Measurements from ENCODE around the gene EIF4G2. TPM values are rescaled to one million over a fixed set of nuclear protein-coding genes. Genes with fewer than 3 reads are reported as not detected.

Gene EIF4G2
- total and polyA plus RNA-seq, 2 of the 8 experiments (the other 6 are each of a cell fraction or from before 2014, with no cell fraction given) = 438 to 964 TPM

DNA sequence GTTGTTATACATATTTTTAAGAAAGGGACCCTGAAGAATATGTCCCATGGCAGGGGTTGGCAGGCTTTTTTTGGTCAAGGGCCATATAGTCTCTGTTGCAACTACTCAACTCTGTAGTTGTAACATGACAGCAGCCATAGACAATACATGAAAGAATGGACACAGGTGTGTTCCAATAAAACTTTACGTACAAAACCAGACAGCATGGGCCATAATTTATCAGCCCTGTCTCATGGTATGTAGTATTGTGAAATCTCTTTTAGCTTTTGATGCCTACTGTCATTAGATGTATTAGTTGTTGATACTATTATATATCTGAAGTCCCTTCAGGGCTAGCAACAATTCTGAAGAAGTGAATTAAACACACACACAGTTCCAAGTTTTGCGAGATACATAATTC is 46.6 kb upstream of the EIF4G2 start:
- Histone ChIP-seq H3K4me3 (ENCODE audit: extremely low read depth in 1 of 4, insufficient read depth in 2 of 4, low read depth in 3 of 4, low read length in 4 of 4) (no peak overlapping the region), H3K27me3 (replicated peaks in 1 of 4; ENCODE audit: control insufficient read depth in 3 of 4, extremely low read depth in 1 of 4, insufficient read depth in 3 of 4, low read length in 3 of 4) (no peaks in the 10 kb centered on the region), H3K9me3 (ENCODE audit: insufficient read depth in 2 of 2, low read depth in 1 of 2, low read length in 1 of 2) (no peaks in the 10 kb centered on the region), H3K4me2 (ENCODE audit: insufficient read depth in 1 of 2, low read depth in 2 of 2, low read length in 2 of 2) (no peak overlapping the region; a peak in 1 of 4 replicates), H3K36me3 (ENCODE audit: control insufficient read depth in 2 of 4, insufficient read depth in 4 of 4, low read length in 3 of 4) (peaks cover 9 to 39% (median 27%) of the 10 kb centered on the region in 4 experiments), H2AFZ (ENCODE audit: low read length) (no peak overlapping the region), H3K27ac (ENCODE audit: low read depth, low read length) (no peak overlapping the region), H2BK5ac (ENCODE audit: low read depth, low read length) (no peak overlapping the region), H3K4ac (replicated peaks; ENCODE audit: insufficient read length, low read depth, low read length) (no peak overlapping the region), H3K4me1 (replicated peaks in 1 of 4; ENCODE audit: control insufficient read depth in 3 of 4, insufficient read depth in 4 of 4, low read length in 3 of 4) (peaks cover 0 to 8% (median 2%) of the 10 kb centered on the region in 4 experiments; a peak in 3 of 7 replicates), H2BK12ac (ENCODE audit: low read depth, low read length) (no peak overlapping the region), H3K14ac (ENCODE audit: insufficient read length) (no peak overlapping the region), H3K23me2 (ENCODE audit: low read depth, low read length) (peaks cover 7% of the 10 kb centered on the region), H2BK20ac (ENCODE audit: low read length) (no peak overlapping the region), H4K5ac (ENCODE audit: insufficient read length, low read depth, low read length) (no peak overlapping the region), H3K79me1 (ENCODE audit: low read depth, low read length) (no peaks in the 10 kb centered on the region; the same call in 1 of the 2 replicates), H3K9ac (replicated peaks in 1 of 4; ENCODE audit: extremely low read depth in 1 of 4, low read depth in 3 of 4, low read length in 3 of 4) (no peak overlapping the region), H2BK15ac (ENCODE audit: low read length) (no peak overlapping the region), H2BK120ac (replicated peaks; ENCODE audit: low read depth, low read length) (no peak overlapping the region), H3K18ac (ENCODE audit: extremely low read depth, low read length) (no peak overlapping the region), H3K56ac (replicated peaks; ENCODE audit: insufficient read length, low read depth, low read length) (no peak overlapping the region), H3K23ac (ENCODE audit: insufficient read length) (no peak overlapping the region), H2AK5ac (ENCODE audit: low read depth, low read length) (no peak overlapping the region), H4K8ac (ENCODE audit: extremely low read depth, insufficient read depth, low read length) (no peak overlapping the region), H4K20me1 (replicated peaks in 1 of 2; ENCODE audit: control insufficient read depth in 1 of 2, insufficient read depth in 2 of 2, low read length in 2 of 2) (peaks cover 0 to 6% of the 10 kb centered on the region in 2 experiments), H4K91ac (replicated peaks; ENCODE audit: insufficient read length, low read length) (no peak overlapping the region), H3K79me2 (ENCODE audit: control insufficient read depth in 1 of 2, insufficient read depth in 2 of 2, low read length in 2 of 2) (peaks cover 7 to 37% of the 10 kb centered on the region in 2 experiments)
- 90% methylated on average over 2 of the region's 2 CpGs; no CpG with 5 or more reads in 1 of the 2 experiments for WGBS, 2 experiments (ENCODE audit: extremely low coverage in 1 of 2, insufficient coverage in 1 of 2, insufficient read length in 1 of 2, insufficient replicate concordance in 2 of 2, low coverage in 1 of 2, low lambda C conversion rate in 2 of 2, missing lambda C conversion rate in 1 of 2)
- ChIA-PET CTCF (ENCODE audit: partially characterized antibody) (interaction anchor here (1.9 kb wide), 1 partner anchor 62 kb away, joined by 6 read pairs; no protein-coding TSS in a partner anchor), POLR2A (ENCODE audit: partially characterized antibody) (interaction anchor here (1.7 to 6.7 kb wide), 3 partner anchors 17 to 55 kb away, joined by 3 to 144 read pairs (median 5); partner anchors contain the start of gene EIF4G2)
- no peak for FAIRE-seq
- DNase-seq (ENCODE audit: low read depth in 1 of 2, low spot score in 2 of 2) = no peak
- no peak for TF ChIP-seq SP4 (IDR thresholded peaks at IDR 0.05; ENCODE audit: low read length)
- TF ChIP-seq, protein P1, sequence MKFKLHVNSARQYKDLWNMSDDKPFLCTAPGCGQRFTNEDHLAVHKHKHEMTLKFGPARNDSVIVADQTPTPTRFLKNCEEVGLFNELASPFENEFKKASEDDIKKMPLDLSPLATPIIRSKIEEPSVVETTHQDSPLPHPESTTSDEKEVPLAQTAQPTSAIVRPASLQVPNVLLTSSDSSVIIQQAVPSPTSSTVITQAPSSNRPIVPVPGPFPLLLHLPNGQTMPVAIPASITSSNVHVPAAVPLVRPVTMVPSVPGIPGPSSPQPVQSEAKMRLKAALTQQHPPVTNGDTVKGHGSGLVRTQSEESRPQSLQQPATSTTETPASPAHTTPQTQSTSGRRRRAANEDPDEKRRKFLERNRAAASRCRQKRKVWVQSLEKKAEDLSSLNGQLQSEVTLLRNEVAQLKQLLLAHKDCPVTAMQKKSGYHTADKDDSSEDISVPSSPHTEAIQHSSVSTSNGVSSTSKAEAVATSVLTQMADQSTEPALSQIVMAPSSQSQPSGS (IDR thresholded peaks at IDR 0.05; ENCODE audit: low read length) = no peak
- TF ChIP-seq KDM4A (IDR thresholded peaks at IDR 0.05; ENCODE audit: low read depth, low read length, severe bottlenecking) = no peak
- TF ChIP-seq, protein P2, sequence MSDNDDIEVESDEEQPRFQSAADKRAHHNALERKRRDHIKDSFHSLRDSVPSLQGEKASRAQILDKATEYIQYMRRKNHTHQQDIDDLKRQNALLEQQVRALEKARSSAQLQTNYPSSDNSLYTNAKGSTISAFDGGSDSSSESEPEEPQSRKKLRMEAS (IDR thresholded peaks at IDR 0.05) = no peak
- no peak for TF ChIP-seq BACH1 (IDR thresholded peaks at IDR 0.05; ENCODE audit: low read length)
- no peak for TF ChIP-seq SIRT6 (IDR thresholded peaks at IDR 0.05; ENCODE audit: low read length)

Data from H1 (cell line).